Ovary (tissue), 9 donors: ENCODE results near the gene KPNA6. TPM values are rescaled to one million over a fixed set of nuclear protein-coding genes. Genes with fewer than 3 reads are reported as not detected.

Experiments
- DNase-seq, 5 donors: peaks; one replicate each; pipeline ENCODE4 v3.0.0-alpha.2; 2019 to 2020
- H3K27ac ChIP-seq, 2 donors: fragments of 200-600 bp; one replicate each; pipeline versions ENCODE4 v1.5.1 to v1.8.0; 2019 to 2022
- H3K27me3 ChIP-seq: fragments of 200-600 bp; one replicate; pipeline ENCODE4 v1.8.0; 2022
- H3K36me3 ChIP-seq: fragments of 200-600 bp; sonication (generic); one replicate; pipeline ENCODE4 v1.5.1; 2019
- H3K4me1 ChIP-seq: one replicate; pipeline ENCODE4 v1.8.1; 2013; ENCODE audit warnings: mild to moderate bottlenecking, moderate library complexity; ENCODE audit not compliant: insufficient read depth
- H3K4me3 ChIP-seq: fragments of 200-600 bp; sonication (generic); one replicate; pipeline ENCODE4 v1.5.1; 2017
- H3K9me3 ChIP-seq, 2 donors: fragments of 200-600 bp in 1 of 2; sonication (generic) in 1 of 2; one replicate each; pipeline versions ENCODE4 v1.5.1 to v1.8.1; 2013 to 2019; ENCODE audit warnings: mild to moderate bottlenecking in 1 of 2, moderate library complexity in 1 of 2
- CTCF ChIP-seq, 3 donors: fragments of 450-650 bp in 2 of 3; fragments of 200-600 bp in 1 of 3; IDR thresholded peaks; one replicate each; pipeline versions ENCODE4 v1.5.1 to v1.8.0; 2016 to 2022; ENCODE audit warnings: antibody characterized with exemption in 3 of 3, mild to moderate bottlenecking in 1 of 3
- EP300 ChIP-seq: sonication (generic); formaldehyde crosslinking; IDR thresholded peaks from one replicate; pipeline ENCODE4 v1.6.1; 2017; ENCODE audit warnings: antibody characterized with exemption
- POLR2A ChIP-seq: fragments of 450-650 bp; IDR thresholded peaks from one replicate; pipeline ENCODE4 v1.6.1; 2017; ENCODE audit warnings: antibody characterized with exemption, mild to moderate bottlenecking, moderate library complexity
- WGBS, 3 donors: extraction: QIAGEN DNeasy Blood & Tissue Kit in 1 of 3; methylation state at CpG; one replicate each; pipeline versions ENCODE4 v1.1.5 to v1.1.7; 2013 to 2017; 5-methylcytosine and 5-hydroxymethylcytosine counted together
- intact Hi-C, 4 donors: fragments of 100-400 bp; cut with DNase I; formaldehyde crosslinking; loops; one replicate each; pipeline versions ENCODE4 v1.11.0 to v1.15.1; 2022 to 2023
- polyA plus RNA-seq, 2 donors: library from polyadenylated mRNA; stranded (reverse); fragments of 200-250 nt in 1 of 2; fragments of 350-450 nt in 1 of 2; fragmentation: Illumina TruSeq in 1 of 2; extraction: RNeasy Lipid Tissue Mini Kit (QIAGEN cat#74804) in 1 of 2; gene quantifications; one replicate each; pipeline ENCODE4 v1.2.3, GENCODE V29; 2013 to 2014
- total RNA-seq, 7 donors: library from RNA; depleted of rRNA in 2 of 7; stranded (reverse); fragments of >200 nt in 2 of 7; fragmentation: NEBNext Ultra II Directional in 3 of 7; extraction: Animal tissue kit (Norgen Biotek cat#: 25700) in 3 of 7; gene quantifications; one replicate each; pipeline versions ENCODE4 v1.1.0 to v1.2.4, GENCODE V29; 2016 to 2023
- donor health status: DM: no; HTN: no; CAD: no; lungs with moderate emphysema.
- donor health status: DM: no; HTN: no; CAD: no.
- donor health status: Bipolar disorder and iron deficiency.
- donor health status: DM: yes; HTN: yes; CAD: no.
- donor health status: DM: no; HTN: no; CAD: no.
- donor health status: DM: yes; HTN: yes; CAD: no.

Gene KPNA6
- total and polyA plus RNA-seq, 9 donors = 9.3 to 57.7 (median 45.7) TPM

GRCh38 chr1:32219022-32219421, 111.2 kb downstream of the KPNA6 start:
- no peak for DNase-seq
- H3K4me3 ChIP-seq = no peak overlapping the region
- H3K27ac ChIP-seq = no peak overlapping the region
- H3K27me3 ChIP-seq = no peaks in the 10 kb centered on the region
- TF ChIP-seq EP300 = no peak
- no peak for TF ChIP-seq CTCF (IDR thresholded peaks at IDR 0.05)
- TF ChIP-seq POLR2A = no peak
- intact Hi-C loops = no loop called here
- WGBS, 3 donors = 76 to 84% (median 81%) methylated on average over 7 of the region's 7 CpGs
- H3K4me1 ChIP-seq = peaks cover 9% of the 10 kb centered on the region
- H3K9me3 ChIP-seq = no peaks in the 10 kb centered on the region
- no peaks in the 10 kb centered on the region for H3K36me3 ChIP-seq

GRCh38 chr1:32220746-32221580, 113.1 kb downstream of the KPNA6 start:
- H3K4me3 ChIP-seq = peak overlapping the region; percentile 95
- no peaks in the 10 kb centered on the region for H3K27me3 ChIP-seq
- no peak for DNase-seq
- peaks cover 9% of the 10 kb centered on the region for H3K4me1 ChIP-seq
- 86 to 95% (median 91%) methylated on average over 4 of the region's 4 CpGs for WGBS, 3 donors
- TF ChIP-seq CTCF (IDR thresholded peaks at IDR 0.05) (no peak), POLR2A (no peak), EP300 (no peak)
- intact Hi-C loops = no loop called here
- H3K9me3 ChIP-seq = no peaks in the 10 kb centered on the region
- H3K27ac ChIP-seq = no peak overlapping the region
- no peaks in the 10 kb centered on the region for H3K36me3 ChIP-seq

DNA sequence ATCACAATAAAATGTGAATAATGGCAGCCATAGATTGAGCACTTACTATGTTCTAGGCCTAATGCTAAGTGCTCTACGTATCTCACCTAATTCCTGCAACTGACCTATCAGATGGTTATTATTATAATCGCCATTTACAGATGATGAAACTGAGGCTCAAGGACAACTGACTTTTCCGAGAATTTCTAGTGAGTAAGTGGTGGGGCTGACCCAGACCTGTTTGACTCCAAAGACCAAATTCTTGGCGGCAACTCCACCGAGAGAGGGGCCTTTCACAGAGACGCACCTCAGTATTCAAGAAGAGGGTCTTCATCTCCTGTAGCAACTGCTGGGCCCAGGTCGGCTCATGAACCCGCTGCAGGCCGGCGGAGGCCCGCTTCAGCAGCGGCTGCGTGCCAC, 113.7 kb downstream of the KPNA6 start:
- no peak for TF ChIP-seq CTCF (IDR thresholded peaks at IDR 0.05)
- TF ChIP-seq EP300 = no peak
- TF ChIP-seq POLR2A = no peak
- Histone ChIP-seq H3K4me1 (peaks cover 9% of the 10 kb centered on the region), H3K4me3 (peak overlapping the region; percentile 95), H3K27ac (no peak overlapping the region), H3K36me3 (no peaks in the 10 kb centered on the region), H3K27me3 (no peaks in the 10 kb centered on the region), H3K9me3 (no peaks in the 10 kb centered on the region)
- 1 to 4% (median 1%) methylated on average over 13 of the region's 13 CpGs for WGBS, 3 donors
- no peak for DNase-seq
- intact Hi-C loops = no loop called here

DNA sequence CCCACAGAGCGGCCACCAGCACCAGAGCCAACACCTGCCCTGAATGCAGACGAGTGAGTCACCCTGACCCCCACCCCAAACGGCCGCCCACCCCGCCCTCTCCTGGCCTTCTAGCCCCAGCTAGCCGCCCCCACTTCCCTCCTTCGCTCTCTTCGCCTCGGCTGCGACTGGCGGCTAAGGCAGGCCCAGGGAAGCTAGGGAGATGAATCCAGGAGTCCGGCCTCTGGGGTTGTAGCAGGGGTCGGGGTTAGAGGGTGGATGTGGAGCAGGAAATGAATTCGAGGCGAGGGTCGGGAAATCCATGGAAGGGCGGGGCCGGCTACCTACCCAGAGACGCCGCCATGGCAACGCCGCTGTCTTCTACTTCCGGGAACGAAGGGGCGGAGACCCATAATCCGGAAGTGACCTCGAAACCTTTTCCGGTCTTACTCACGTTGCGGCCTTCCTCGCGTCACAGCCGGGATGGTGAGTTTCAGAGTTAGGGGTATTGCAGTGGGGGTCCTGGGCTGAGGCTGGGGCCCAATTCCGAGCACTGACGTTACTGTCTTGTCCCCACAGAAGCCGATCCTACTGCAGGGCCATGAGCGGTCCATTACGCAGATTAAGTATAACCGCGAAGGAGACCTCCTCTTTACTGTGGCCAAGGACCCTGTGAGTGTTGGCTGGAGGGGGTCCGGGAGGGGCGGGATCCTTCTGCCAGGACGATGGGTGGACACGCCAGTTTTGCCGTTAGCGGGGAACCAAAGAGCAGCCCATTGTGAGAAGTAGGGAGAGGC, 114.3 kb downstream of the KPNA6 start, which contains the start of the genes EIF3I and TMEM234:
Gene EIF3I (plus strand): TSS at position 428 of the 776 bp plus-strand sequence. CDS start 35 bp downstream, at position 463.
Gene TMEM234 (minus strand): TSS at position 374 of the 776 bp plus-strand sequence. CDS start 31 bp downstream, at position 343.
- Histone ChIP-seq H3K9me3 (no peaks in the 10 kb centered on the region), H3K4me1 (peaks cover 9% of the 10 kb centered on the region), H3K4me3 (peak within 1 kb of the TSS; percentile 95), H3K36me3 (no peaks in the 10 kb centered on the region), H3K27me3 (no peaks in the 10 kb centered on the region), H3K27ac (peak within 1 kb of the TSS; percentile 42 to 67)
- DNase-seq = peak; percentile 90 to 95 (median 91)
- WGBS, 3 donors = 0% methylated on average over 46 of the region's 46 CpGs
- peak; percentile 91 for TF ChIP-seq EP300
- TF ChIP-seq POLR2A = peak; percentile 97
- no peak for TF ChIP-seq CTCF (IDR thresholded peaks at IDR 0.05)
- intact Hi-C loops = no loop called here
